Skin epidermis (tissue), 12 donors: ENCODE results near the gene C4orf50.
"Not testable (repeated sequence)": the region's sequence is repeated elsewhere in the genome, so short reads cannot be mapped to it uniquely, and the experiment has no call there.

Source experiments
- H3K27ac ChIP-seq, 21 experiments: fragments of 200-600 bp; sonication (generic) in 11 of 21; one replicate each; pipeline ENCODE4 v1.5.0; 2020; ENCODE audit warnings: mild to moderate bottlenecking in 3 of 21, inconsistent platforms in 2 of 21, moderate library complexity in 2 of 21
- H3K4me3 ChIP-seq, 7 experiments: fragments of 200-600 bp; sonication (generic) in 2 of 7; one replicate each; pipeline ENCODE4 v1.5.0; 2020; ENCODE audit warnings: inconsistent platforms in 2 of 7, mild to moderate bottlenecking in 2 of 7, moderate library complexity in 1 of 7

Gene C4orf50

DNA sequence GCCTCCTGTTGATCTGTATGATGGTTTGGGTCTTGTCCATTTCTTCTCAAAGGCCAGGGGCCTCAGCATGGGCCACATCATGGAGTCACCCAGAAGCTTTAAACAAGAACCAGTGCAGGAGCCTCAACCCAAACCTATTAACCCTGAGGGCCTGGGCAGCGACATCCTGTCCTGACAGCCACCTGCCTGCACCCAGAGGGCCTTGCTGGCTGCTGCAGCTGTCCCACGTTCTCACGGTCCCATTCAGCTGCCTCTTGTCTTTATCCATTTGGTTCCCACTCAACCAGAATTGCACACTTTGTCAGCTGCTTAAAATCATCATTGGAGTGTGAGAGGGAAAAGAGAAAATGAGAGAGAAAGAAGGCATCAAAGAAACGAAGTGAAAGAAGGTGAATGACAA lies 21.6 kb downstream of the C4orf50 start:
- H3K27ac ChIP-seq, result no peak overlapping the region

DNA sequence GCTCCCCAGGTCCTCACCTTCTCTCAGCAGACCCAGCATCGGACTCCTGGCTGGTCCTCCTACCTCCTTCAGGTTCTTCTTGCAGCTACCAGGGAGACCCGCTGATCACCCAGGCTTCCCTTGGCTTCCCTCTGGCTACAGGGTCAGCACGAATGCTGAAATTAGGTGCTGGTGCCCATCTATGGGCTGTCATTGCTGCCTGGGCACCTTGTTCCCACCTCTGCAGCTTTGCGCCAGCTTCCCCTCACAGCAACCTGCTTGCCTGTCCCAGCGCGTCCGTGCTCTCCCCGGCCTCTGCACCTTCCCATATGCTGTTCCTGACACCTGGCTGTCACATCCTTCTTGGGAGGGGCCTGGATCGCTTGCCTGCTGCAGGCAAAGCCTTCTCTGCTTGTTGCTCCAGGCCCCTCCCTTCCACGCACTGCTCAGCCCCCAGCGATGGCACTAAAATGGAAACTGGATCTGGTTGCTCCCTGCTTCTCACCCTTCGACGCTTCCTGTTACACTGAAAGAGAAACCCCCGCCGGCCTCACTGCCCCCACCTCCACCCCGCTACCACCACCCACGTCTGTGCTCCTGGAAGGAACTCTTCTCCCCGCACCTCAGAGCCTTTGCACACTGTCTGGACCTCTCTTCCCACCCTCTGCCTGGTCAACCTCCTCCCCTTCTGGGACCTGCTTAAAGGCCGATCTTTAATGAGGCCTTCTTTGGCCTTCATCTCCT lies 22.2 kb downstream of the C4orf50 start:
- H3K4me3 ChIP-seq, result no peak overlapping the region

More for the DNA sequence above, 21.6 kb downstream of the C4orf50 start:
- no peak overlapping the region for H3K4me3 ChIP-seq

GRCh38 chr4:5993876-5994811 lies 24.1 kb downstream of the C4orf50 start:
- Histone ChIP-seq H3K4me3 (no peak overlapping the region), H3K27ac (no peak overlapping the region)

More for the DNA sequence above, 22.2 kb downstream of the C4orf50 start:
- no peak overlapping the region for H3K27ac ChIP-seq

GRCh38 chr4:5993346-5993745 lies 24.9 kb downstream of the C4orf50 start:
- H3K4me3 ChIP-seq, H3K27ac ChIP-seq: not testable (repeated sequence)

GRCh38 chr4:5992828-5993321 lies 25.4 kb downstream of the C4orf50 start:
- H3K4me3 ChIP-seq, result no peak overlapping the region

GRCh38 chr4:5992171-5992827 lies 25.9 kb downstream of the C4orf50 start:
- Histone ChIP-seq H3K27ac (no peak overlapping the region), H3K4me3 (no peak overlapping the region)

More at GRCh38 chr4:5992828-5993321, 25.4 kb downstream of the C4orf50 start:
- no peak overlapping the region for H3K27ac ChIP-seq

DNA sequence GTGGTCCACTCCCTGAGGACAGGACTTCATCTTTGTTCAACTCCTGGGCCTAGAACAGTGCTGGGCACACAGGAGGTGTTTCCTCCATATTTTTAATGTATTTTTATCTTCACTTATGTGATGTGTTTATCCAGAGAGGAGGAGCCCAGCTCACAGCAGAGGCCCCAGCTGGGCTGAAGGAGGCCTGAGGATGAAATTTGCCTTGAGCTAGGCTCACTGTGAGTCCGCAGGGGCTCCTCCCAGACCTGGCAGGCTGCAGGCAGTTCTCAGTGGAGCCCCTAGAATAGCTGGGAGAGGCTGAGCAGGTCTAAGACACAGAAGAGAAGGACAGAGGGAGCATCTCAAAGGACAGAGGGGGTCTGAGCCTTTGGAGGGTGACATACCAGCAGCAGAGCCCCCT lies 26.8 kb downstream of the C4orf50 start:
- Histone ChIP-seq H3K27ac (no peak overlapping the region), H3K4me3 (no peak overlapping the region)

DNA sequence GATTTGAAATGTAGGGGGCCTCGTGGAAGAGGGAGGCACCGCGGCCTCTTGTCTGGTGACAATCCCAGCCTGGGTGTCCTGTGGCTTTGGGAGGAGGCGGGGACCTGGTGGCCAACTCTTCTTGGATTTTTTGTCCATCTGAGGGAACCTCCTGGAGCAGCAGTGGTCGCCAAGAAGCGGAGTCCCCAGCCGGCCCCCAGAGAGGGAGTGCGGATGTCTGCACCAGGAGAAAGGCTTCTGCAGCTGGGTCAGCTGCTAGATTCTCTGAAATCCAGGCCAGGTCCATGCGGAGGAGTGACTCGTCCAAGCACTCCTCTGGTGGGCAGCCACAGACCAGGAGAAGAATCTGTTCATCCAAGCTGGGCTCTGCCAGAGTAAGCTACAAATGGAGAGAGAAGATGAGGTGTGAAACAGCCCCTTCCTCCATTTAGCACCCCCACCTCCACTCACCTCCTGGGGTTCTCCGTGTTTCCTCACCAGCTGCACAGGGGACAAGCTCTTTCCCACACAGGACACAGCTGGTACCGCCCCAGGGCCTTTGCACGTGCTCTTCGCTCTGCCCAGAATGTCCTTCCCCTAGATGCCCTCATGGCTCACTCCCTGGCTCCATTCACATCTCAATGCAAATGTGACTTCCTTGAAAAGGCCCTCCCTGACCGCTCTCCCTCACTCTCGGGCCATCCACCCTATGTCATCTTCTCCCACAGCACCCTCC lies 27.6 kb downstream of the C4orf50 start:
- H3K27ac ChIP-seq, result no peak overlapping the region
- no peak overlapping the region for H3K4me3 ChIP-seq

DNA sequence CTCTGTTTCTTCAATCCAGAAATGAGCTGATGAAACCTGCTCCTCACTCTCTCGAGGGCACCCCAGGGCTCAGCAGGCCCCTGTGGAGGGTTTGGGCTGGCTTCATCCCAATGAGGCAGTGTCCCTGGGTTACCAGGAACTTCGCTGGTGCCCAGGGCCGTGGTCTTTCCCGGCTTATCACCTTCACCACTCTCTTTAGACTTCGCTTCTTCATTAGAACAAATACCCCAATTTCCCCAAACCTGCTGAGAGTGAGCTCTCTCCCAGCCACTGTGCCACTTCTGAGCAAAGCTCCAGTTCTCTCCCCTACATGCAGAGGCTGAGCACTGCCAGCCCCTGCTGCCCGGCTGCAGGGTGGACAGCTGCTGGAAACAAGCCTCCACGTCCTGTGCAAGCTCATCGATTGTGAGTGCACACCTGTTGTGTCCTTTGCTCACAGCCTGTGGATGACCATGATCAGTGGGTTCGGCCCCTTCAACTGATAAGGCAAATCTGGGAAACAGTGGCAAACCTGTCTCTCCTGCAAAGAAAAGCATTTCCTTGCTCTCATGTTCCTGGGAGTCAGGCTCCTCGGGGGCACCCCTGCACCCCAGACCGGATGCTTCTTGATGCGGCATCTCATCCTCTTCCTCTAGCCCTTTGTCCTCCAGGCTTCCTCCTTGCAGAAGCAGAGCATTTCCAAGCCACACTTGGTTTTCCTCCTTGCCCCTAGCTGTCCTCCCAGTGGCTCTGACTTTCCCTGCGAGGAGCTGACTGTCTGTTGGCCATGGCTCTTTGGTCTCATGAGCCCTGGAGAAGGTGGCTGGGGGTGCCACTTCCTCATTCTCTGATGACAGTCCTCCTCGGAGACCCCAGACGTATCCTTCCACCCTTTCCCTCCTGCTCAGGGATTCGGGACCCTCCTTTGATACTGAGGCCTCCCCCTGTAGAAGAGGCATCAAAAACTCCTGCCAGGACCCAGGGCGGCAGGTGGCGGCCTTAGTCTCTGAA lies 28.7 kb downstream of the C4orf50 start:
- H3K4me3 ChIP-seq, result no peak overlapping the region
- no peak overlapping the region for H3K27ac ChIP-seq

DNA sequence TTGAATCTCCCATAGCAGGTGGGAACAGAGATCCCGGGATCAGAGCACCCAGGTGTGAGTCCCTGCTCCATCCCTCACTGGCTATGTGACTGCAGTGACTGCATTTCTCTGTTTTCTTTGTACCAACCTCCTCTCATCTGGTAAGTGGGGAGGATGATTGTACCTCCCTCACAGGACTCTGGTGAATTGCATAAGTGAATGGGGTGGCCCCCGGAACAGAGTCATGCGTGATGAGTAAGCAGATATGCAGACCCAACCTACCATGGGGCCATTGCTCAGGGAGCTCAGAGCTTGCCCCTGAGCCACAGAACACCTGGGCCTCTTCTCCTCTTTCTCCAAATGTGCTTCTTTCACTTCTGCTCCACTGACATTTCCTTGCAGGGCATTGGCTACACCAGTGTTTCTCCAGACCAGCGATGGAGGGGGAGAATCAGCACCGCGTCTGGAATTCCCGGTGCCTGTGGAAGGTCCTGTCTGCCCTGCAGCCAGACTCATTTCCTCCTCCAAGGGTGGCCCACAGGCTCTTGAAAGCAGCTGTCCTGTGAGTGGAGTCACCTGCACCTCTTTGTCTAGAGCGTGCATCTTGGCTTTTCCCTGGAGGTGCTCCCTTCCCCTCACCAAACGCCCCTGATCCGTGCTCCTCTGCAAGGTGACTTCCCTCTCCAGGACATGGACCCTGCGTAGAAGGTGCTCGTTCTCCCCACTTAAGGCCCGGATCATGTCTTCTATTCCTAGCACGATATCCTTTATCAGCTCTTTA lies 30.0 kb downstream of the C4orf50 start:
- Histone ChIP-seq H3K27ac (no peak overlapping the region), H3K4me3 (no peak overlapping the region)

- Histone ChIP-seq H3K4me3 (no peak overlapping the region), H3K27ac (no peak overlapping the region)
Observed at GRCh38 chr4:5984843-5985242, 33.4 kb downstream of the C4orf50 start.

DNA sequence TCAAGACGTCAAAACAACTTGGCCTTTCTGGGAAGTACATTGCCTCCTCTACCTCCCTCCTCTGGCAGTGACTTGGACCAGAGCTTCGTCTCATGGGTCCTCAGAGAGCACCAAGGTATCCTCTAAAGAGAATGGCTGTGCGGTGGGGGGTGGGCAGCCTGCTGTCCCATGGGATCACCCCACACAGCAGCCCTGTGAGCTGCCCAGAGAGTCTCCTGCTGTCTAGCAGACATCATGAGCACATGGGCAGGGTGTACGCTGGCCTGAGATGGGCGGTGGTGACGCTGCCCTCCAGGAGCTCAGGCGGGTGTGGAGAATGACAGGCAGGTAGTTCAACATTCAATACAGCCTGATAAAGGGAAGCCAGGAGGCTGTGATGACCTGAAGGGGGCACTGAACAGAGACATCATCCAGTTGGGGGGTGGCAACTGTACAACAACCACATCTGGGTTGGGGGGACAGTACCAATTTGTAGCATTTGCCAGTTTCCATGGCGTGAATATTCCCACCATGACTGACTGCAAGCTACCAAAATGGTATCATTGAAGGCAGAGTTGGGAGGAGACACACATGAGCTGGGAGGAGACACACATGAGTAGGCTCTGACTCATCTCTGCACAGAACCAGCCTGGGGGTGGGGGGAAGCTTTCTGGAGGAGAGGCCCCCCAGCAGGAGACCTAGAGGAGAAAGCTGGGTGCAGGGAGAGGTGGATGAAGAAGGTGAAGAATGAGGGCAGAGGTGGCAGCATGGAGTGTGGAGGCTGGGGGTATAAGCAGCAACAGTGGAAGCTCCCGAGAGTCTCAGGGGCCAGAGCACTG lies 35.9 kb downstream of the C4orf50 start:
- Histone ChIP-seq H3K4me3 (no peak overlapping the region), H3K27ac (no peak overlapping the region)

DNA sequence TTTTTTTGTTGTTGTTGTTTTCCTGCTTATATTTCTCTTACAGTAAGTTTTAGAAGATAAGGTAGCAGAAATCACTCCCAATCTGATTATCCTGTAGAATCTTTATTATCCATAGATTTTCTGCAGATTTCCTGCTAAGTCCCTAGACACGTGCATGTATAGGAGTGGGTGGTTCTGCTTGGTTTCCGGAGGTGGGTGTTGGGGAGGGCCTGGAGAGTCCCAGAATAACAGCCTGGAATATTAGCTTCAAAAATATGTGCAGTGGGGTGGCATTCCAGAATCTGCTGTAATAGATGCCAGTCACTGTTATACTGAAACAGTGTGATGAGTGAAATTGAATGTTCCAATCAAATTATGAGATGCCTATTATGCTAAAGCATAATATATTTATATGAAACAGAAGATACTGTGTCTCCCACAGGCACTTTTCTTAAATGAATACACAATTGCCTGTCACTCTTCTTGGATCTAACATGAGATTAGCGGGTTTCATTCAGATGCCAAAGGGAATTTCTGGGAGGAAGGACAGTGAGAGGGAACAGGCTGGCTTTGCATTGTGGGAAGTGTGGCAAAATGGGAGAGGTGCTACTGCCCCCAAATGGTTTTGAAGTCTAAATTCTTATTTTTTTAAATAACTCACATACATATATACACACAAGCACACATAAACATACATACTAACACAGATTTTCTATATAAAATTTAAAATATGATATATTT lies 37.6 kb downstream of the C4orf50 start:
- no peak overlapping the region for H3K4me3 ChIP-seq
- H3K27ac ChIP-seq, result no peak overlapping the region

GRCh38 chr4:5979981-5980380 lies 38.2 kb downstream of the C4orf50 start:
- Histone ChIP-seq H3K27ac (no peak overlapping the region), H3K4me3 (no peak overlapping the region)

- Histone ChIP-seq H3K27ac (no peak overlapping the region), H3K4me3 (no peak overlapping the region)
Observed at GRCh38 chr4:5976921-5977320, 41.3 kb downstream of the C4orf50 start.

DNA sequence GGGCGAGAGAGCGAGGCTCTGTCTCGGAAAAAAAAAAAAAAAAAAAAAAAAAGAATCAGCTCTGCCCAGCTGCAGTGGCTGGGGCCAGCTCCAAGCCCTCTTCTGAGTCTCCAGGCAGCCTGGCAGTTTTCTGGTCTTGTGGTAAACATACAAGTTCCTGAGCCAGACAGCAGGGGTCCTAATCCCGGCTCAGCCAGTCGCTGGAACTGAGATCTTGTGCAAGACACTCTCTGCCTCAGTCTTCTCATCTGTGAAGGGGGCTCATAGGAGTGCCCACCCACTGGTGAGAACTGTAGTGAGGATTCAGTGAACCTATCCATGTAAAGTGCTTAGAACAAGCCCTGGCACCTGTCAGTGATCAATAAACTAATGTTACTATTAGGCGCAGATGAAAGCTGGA lies 41.8 kb downstream of the C4orf50 start:
- Histone ChIP-seq H3K27ac (no peak overlapping the region), H3K4me3 (no peak overlapping the region)
